ENCODE results near the gene RHOBTB3.

RHOBTB3 gene

DNA sequence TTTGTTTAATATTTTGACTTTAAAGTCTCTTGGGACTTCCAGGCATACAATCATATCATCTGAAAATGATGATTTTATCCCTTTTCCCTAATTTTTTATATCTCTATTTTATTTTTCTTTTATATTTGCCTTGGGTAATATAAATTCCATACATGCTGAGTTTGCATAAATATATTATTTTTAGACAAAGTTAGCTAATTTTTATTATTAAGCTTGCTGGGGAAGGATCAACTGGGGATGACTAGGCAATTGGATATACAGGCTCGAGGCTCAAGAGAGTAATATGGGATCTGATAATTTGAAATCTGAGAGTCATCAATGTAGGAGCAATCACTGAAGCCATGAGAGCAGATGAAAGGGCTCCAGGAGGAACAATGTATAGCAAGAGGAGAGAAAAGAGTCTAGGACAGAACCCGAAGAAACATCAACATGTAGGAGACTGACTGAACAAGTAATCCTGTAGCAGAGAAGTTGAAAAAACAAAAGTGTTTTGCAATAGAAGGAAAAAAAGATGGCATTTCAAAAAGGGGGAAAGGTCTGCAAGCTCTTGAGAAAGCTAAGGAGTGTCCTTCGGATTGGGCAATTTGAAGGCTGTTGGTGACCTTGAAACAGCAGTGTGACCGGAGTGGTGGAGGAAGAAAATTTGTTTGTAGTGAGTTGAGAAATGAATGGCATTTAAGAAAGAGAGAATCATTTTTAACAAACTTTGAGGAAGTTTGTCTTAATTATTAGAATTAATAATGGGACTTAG lies 17.0 kb upstream of the RHOBTB3 start:
- no peak for DNase-seq

DNA sequence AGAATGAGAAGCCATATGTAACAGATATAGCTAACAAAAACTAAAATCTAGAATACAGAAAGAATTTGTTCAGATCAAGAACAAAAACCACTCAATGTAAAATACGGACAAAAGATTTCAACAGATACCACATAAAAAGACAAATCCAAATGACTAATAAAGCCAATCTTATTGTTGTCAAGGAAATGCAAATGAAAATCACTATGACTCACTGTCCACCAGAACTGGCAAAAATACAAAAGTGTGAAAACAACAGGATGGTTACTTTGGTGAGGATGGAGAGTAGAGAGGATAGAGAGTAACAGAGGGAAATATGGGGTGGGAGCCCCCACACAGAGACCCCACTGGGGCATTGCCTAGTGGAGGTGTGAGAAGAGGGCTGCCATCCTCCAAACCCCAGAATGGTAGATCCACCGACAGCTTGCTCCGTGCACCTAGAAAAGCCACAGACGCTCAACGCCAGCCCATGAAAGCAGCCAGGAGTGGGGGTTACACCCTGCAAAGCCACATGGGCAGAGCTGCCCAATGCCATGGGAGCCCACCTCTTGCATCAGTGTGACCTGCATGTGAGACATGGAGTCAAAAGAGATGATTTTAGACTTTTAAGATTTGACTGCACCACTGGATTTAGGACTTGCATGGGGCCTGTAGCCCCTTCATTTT lies 15.2 kb upstream of the RHOBTB3 start:
- no peak for DNase-seq

DNA sequence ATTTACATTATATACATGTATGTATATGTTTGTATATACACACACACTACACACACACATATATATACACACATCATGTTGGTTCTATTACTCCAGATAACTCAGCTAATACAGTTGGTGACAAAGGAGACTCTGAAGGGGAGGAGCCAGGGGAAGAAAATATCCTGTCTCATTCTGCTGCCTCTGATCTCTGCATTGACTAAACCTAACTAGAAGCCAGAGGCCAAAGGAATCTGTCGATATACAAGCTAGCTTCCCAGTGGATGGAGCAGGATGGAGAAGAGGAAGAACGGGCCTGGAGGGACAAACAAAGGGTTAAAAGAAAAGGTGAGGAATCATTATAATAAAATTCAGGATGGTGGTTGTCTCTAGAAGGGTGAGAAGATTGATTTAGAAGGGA lies 13.7 kb upstream of the RHOBTB3 start:
- DNase-seq, result no peak

DNA sequence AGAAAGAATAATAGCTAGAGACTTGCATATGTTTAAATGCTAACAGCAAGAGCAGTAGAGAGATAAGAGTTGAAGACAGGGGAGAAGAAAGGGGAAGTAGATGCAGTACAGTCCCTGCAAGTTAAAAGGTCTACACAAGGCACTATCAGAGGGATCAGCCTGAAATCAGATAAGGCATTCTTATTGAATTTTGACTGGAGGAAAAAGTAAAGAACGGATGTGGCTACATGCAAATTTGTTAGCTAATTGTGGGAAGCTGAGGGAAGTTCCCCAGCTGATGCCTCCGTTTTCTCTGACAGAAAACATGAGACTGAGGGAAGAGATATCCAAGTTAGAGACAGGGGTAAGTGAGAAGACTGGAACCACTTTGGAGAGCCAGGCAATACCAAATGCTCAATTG lies 12.9 kb upstream of the RHOBTB3 start:
- DNase-seq, result peak in 1 of 2 experiments; percentile 10

DNA sequence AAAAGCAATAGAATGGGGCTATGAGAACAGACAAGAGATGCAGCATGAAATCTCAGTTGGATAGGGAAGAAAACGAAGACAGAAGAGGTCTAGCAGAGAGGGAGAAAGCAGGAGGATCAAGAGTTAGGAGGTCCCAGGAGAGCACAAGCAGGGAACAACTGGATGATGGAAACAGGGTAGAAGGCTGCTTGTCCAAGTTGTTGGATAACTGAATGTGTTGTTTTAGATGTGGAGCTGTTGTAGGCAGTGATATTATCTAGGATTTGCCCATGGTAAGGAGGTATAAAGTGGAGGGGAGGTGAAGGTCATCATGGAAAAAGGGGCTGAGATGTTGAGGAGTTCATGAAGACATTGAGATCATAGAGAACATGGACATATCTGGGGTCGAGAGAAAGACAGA lies 12.4 kb upstream of the RHOBTB3 start:
- no peak for DNase-seq

DNA sequence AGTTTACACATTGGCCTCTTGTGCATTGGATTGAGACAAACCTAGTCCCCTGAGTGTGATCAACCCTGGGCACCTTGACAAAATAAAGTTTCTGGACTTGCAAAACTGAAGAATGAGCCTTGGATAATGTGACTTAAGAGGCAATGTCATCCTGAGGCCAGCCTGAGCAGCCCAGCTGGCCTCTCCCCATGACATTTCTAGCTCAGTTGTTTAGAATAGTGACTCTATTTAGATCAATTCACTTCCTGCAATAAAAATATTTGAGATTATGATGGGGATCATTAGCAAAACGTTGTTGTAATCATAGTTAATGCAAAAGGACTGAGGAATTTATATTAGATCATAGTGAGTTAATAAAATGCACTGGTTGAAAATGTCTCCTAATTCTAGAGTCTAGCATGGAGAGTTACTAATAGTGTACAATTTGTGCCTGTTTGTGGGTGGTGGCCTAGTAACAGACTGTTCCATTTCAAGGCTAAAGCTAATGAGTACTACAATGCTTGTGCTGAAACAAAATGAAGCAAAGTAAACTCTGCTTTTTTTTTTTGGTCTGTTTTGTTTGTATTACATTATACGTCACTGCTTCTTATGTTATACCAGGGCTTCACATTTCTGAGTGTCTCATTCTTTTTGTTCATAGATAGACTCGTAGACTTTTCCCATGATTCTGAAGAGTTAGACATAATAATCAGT lies 10.9 kb upstream of the RHOBTB3 start:
- DNase-seq, result no peak

DNA sequence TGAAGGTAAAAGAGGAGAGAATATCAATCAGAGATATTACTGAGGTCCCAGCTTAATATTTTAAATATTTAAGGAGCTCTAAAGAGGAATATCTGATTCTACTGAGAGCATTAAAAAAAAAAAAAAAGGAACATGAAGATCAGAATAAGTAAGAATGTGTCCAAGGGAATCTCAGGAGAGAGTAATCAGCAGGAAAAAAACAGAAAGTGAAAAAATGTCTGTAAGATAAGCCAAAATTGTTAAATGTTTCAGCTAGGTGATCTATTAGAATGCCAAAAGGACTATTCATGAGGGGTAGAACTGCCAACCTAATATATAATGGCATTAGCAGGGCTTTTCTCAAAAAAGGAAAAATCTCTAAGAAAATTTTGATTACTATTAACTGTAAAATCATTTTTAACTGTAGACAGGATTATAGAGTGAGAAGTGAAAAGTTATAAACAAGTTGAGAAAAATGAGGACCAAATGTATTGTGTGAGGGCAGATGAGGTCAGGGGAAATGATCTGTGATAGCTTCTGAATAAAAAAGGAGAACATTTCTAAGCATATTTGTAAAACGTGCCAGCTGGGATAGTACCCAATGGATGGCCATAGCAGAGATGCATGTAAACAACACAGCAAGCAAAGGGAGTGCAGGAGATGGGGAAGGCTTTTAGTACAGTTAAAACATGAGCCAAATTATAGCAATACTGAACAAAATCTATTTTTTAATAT lies 9.4 kb upstream of the RHOBTB3 start:
- no peak for DNase-seq

DNA sequence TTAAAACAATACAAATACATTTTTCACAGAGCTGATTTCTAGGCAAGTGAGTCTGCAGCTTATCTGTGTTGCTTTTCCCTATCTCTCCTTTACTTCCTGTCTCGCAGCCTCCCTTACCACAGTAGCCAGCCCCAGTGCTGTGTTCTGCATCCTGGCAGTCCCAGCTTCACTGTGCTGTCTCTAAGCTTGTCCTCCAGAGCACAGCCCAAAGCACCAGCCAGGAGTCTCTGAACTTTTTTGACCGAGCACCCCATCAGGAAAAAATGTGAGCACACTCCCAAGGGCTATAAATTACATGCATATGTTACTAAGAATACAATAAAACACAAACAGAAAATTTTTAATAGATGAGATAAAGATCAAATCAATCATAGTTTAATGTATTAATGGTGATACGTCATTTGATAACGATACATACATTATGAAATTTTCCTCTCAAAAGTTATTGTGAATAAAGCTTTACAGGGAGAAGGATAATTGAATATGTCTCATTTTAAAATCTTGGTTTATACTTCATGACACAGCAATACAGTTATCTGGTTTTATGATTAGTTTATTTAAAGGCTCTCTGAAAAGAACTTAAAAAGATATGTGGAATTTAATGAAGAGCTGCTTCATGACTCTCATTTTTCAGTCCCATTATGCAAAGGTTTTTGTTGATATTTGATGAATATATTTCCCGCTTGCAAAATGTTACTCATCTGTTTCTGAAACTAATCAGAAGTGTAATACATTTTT lies 7.3 kb upstream of the RHOBTB3 start:
- no peak for DNase-seq

DNA sequence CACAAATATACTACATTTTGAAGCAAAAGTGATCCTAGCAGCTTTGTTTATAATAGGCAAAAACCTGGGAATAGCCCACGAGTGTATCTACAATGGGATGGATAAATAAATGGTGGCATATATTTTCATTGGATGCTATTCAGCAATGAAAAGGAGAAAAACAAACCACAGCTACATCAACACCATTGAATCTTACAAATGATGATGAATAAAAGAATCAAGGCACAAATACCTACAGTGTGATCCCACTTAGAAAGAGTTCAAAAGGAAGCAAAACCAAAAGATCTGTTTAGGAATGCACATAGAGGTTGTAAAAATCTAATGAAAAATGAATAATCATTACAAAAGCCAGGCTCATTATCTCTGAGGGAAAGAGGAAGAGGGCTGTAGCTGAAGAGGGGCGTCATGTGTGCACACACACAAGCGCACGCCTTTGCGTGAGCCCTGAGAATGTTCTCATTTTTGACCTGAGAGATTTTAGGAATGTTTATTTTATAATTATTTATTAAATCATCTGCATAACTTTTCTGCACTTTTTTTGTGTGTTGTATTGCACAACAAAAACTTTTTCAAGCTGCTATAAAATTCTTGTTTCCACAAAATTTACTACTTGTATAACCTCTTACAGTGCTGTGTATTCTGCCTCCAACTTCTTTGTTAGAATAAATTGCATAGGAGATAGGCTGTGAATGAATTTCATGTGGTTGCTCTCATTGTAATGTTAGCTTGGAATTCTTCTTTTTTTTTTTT lies 5.9 kb upstream of the RHOBTB3 start:
- DNase-seq, result no peak

DNA sequence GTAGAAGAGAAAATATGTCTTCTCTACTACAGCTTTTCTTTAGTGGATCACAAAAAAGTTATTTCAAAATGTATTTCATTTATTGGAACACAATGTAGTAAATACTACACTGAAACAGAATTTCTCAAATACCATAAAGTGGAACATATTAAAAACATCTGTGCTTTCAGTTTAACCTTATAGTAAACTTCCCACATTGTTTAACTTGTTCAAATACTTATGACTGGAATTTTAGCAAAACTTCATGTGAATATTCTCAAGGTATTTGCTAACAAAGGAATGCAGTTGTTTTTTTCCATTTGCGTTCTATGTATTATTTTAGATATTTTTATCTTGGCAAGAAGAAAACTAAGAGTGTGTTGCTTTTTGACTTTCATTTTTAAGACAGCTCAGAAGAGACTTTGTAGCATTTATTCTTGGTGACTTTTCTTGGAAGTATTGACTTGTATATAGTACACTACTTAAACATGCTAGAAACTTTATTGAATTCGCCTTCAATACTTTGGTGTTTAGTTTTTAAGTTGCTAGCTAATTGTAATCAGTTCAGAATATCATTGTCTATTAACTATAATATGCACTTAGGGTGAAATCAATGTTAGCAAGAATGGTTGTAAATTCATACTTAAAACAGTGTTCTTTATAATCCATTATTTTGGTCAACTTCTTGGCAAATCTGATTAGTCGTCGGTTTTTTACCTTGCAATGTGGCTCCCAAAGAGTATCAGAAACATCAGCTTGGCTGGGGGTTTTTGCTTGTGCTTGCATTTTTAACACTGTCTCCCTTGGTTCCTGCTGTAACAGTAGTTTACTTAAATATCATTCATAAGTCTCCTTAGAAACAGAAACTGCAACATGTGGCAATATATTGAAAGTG lies 5.0 kb upstream of the RHOBTB3 start:
- no peak for DNase-seq

DNA sequence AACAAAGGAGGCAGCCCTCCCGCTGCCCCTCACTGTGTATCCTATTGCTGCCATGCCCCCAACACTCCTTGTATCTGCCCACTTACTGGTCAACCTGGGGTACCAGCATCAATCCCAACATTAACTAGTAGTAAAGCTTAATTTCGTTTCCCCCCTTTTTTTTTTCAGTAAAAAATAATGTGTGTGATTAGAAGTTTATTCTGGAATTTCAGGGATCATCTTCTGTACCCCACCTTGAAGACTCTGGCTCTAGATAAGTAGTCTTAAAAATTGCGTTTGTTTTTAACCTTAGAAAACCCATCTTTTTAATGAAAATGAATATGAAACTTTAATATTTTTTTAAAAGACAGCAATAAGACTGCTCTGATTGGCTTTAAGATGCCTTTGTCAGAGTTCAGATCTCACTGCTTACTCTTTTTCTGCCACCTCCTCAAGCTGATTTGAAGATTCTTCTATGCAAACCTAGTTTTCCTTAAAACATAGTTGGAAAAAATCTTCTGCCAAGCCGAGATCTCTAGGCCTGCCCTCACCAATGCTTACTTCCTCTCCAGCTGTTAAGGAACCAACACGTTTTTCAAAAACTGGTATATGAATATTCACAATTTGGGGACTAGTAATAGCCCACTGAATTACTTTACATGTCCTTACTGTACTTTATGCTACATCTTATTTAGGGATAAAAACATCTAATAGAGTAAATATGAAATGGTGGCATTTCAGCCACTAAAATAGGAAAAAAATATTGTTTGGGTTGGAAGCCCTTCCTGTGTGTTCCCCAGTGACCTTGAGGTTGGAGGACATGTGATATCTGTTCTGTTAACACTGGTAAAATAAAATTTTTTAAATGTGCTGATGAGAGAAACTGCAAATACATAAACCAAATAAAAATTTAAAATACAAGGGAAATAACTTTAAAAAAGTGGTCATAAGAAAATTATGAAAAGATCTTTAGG lies 4.0 kb upstream of the RHOBTB3 start:
- no peak for DNase-seq

DNA sequence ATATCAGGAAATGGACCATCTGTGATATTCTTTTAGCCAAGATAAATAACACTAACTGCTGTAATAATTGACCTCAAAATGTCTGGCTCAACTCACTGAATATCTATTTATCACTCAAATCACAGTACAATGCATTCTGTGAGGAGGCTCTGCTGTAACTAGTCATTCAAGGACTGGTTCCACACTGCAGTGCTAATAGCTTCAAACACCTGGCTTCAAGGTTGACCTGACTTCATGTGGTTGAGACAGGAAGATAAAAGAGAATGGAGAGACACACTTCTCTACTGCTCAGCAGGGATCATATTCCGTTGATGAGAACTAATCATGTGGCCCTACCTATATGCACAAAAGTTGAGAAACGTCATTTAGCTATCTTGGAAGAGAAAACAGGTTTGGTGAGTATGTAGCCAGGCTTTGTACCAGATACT lies 3.4 kb upstream of the RHOBTB3 start:
- no peak for DNase-seq

DNA sequence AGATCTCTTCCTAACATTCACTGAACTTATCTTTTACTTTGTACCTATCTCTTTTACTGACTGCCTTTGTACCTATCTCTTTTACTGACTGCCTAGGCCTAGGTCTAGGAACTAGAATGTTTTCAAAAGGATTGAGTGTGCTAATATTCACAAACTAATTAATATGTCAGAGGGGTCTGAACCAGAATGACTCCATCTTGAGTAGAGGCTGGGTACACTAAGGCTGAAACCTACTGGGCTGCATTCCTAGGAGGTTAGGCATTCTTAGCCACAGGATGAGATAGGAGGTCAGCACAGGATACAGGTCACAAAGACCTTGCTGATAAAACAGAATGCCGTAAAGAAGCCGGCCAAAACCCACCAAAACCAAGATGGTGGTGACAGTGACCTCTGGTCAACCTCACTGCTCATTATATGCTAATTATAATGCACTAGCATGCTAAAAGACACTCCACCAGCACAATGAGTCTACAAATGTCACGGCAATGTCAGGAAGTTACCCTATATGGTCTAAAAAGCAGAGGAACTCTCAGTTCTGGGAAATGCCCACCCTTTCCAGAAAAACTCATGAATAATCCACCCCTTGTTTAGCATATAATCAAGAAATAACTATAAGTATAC lies 2.5 kb upstream of the RHOBTB3 start:
- DNase-seq, result no peak

DNA sequence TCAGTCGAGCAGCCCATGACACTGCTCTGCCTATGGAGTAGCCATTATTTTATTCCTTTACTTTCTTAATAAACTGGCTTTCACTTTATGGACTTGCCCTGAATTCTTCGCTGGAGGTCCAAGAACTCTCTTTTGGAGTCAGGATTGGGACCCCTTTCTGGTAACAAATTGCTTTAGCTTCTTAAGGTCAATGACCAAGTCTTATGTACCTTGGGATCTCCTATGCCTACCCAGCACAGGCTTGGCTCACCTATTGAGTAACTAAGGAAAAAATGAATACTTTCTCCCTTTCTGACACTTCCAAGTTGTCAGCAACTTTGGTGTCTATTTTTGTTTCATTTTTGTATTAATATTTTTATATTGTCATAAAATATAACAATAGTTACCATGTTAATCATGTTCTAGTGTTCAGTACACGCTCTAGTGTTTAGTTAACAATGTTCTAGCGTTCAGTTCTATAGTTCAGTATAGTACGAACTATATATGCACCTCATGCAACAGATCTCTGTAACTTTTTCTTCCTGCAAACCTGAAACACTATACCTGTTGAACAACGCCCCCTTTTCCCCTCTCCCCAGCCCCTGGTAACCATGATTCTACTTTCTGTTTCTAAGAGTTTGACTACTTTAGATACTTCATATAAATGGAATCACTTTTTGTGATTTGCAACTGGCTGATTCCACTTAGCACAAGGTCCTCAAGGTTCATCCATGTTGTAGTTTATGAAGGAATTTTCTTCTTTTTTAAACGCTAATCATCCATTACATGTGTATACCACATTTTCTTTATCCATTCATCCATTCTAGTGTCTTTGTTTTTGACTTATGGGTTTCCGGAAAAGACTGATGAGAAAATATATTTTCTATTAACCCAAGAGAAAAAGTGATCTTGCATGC lies 1.8 kb upstream of the RHOBTB3 start:
- no peak for DNase-seq

DNA sequence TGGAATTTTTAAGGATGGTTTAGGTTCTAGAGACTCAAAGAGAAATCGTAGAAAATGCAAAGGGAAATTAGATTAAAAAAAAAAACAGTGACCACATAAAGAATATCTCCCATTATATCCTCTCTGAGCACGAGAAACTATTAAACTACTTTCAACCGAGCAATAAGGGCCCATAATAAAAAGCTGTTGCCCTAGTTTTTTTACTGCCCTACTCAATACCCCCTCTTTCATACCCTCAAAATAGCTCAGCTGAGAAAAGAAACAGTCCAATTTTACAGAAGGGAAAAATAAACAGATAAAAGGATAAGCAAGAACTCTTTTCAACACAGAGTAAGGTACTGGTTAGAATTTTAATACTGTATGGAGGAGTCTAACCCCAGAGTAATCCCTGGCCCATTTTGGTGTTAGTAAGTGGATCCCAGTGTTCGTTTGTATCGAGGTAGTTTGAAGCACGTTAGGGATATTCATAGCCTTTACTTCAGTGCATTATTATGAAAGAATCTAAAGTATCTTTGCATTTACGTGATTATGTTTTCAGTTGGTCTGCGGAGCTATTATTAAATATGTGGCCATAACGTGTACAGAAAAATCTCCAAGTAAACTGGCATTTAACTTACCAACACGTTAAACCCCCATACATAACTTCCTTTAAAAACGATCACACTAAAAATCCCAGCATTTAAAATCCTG lies 980 bp upstream of the RHOBTB3 start:
- DNase-seq, result no peak

DNA sequence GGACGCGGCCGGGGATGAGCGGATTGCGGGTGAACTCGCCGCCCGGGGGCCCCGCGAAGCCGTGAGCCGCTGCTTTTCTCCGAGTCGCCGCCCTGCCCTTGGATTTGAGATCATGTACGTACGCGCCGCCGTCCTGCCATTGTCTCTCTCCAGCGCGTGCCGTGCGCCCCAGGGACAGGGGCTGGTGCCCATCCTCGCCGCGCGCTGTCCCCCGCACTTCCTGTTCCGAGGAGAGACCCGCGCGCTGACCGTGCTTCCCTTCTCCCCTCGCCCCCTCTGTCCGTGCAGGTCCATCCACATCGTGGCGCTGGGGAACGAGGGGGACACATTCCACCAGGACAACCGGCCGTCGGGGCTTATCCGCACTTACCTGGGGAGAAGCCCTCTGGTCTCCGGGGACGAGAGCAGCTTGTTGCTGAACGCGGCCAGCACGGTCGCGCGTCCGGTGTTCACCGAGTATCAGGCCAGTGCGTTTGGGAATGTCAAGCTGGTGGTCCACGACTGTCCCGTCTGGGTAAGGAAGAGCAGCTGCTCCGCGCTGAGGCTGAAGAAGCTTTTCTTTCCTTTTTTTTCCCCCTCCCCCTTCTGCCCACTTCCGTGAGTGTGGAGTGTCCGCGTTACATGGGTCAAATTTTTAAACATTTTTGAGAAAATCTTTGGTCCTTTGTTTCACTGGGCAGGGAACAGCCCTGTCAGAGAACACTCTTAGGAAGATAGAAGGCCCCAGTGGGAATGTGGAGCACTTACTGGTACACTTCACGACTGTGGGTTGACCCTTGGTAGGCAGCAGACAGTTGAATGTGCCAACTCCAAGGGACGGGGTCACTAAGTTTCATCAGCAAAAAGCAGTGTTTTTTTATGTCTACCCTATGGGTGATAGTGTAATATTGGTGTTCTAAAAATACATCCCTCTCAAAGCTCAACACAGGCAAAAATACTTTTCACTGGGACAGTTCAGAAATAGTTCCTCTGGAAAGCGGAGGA lies 727 bp downstream of the RHOBTB3 start:
- DNase-seq, result peak in 1 of 2 experiments; percentile 10

Measured in stimulated activated CD4-positive, alpha-beta T cell treated with anti-CD3 and anti-CD28 coated beads, Interleukin-4, amount 100 ng/mL, for 4 hours (primary cell).